ENCODE data around the gene CFAP73. TPM values are rescaled to one million over a fixed set of nuclear protein-coding genes. Genes with fewer than 3 reads are reported as not detected.

The CFAP73 gene
- total RNA-seq, 5 donors from 2014 or later (not counting 1 experiment from before 2014, with no cell fraction given), result 0.25 to 0.69 TPM; not detected in 3

GRCh38 chr12:113196582-113196981 is 47.1 kb downstream of the CFAP73 start:
- ChIA-PET CTCF (interaction anchor here in 1 of 2 donors (0.9 to 1.0 kb wide), 3 partner anchors 9 to 36 kb away, joined by 4 to 11 read pairs (median 6); no protein-coding TSS in a partner anchor), POLR2A (interaction anchor here in 1 of 2 donors (0.6 kb wide), 1 partner anchor 64 kb away, joined by 4 read pairs; no protein-coding TSS in a partner anchor)
- peaks cover 0 to 5% (median 3%) of the 10 kb centered on the region in 3 donors for H3K4me1 Mint-ChIP-seq
- H3K4me3 Mint-ChIP-seq, result no peak overlapping the region
- no peak for ATAC-seq (replicated peaks in 1 of 4)
- peaks cover 9% of the 10 kb centered on the region for H3K36me3 Mint-ChIP-seq
- no peaks in the 10 kb centered on the region for H3K9me3 Mint-ChIP-seq
- H3K27ac Mint-ChIP-seq, result no peak overlapping the region
- 87% methylated on average over 4 of the region's 7 CpGs for WGBS (ENCODE audit: insufficient coverage)
- no peaks in the 10 kb centered on the region for H3K9me3 ChIP-seq
- H3K4me1 ChIP-seq (ENCODE audit: control insufficient read depth in 1 of 2, extremely low read depth in 1 of 2, insufficient read depth in 2 of 2, low read length in 2 of 2), result no peaks in the 10 kb centered on the region
- H3K27me3 Mint-ChIP-seq, result no peaks in the 10 kb centered on the region
- no peak for DNase-seq
- no peaks in the 10 kb centered on the region for H3K27me3 ChIP-seq (replicated peaks in 1 of 2; ENCODE audit: control insufficient read depth in 2 of 2, extremely low read depth in 1 of 2, insufficient read depth in 2 of 2, low read length in 1 of 2)
- H3K4me3 ChIP-seq (ENCODE audit: control insufficient read depth in 1 of 2, extremely low read depth in 1 of 2, low read length in 1 of 2), result no peak overlapping the region
- H3K36me3 ChIP-seq (ENCODE audit: control insufficient read depth in 2 of 2, extremely low read depth in 1 of 2, insufficient read depth in 1 of 2, low read length in 1 of 2), result peaks cover under 1 to 11% of the 10 kb centered on the region in 2 donors
- H3K27ac ChIP-seq (ENCODE audit: low read length), result no peak overlapping the region

DNA sequence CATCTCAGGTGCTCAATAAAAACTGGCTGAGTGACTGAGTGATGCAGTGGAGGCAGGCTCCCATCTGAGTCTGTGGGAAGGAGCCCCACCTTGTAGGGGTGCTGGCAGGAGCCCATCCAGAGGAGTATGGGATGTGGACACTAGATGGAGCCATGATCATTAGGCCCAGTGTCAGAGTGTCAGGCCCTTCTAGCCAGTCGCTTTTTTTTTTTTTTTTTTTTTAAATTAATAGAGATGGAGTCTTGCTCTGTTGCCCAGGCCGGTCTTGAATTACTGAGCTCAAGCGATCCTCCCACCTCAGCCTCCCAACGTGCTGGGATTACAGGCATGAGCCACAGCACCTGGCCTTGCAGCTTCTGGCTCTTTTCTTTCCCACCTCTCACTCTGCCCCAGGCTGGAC is 47.5 kb downstream of the CFAP73 start:
- Mint-ChIP-seq H3K4me1 (peaks cover 0 to 5% (median 3%) of the 10 kb centered on the region in 3 donors), H3K4me3 (no peak overlapping the region), H3K27ac (no peak overlapping the region), H3K9me3 (no peaks in the 10 kb centered on the region), H3K36me3 (peaks cover 6% of the 10 kb centered on the region), H3K27me3 (no peaks in the 10 kb centered on the region)
- ChIA-PET POLR2A (interaction anchor here (0.6 to 0.7 kb wide), 3 partner anchors 63 to 96 kb away, joined by 4 to 13 read pairs (median 6); no protein-coding TSS in a partner anchor), CTCF (interaction anchor here (0.6 to 1.0 kb wide), 19 partner anchors 9 to 713 kb away, joined by 3 to 11 read pairs (median 6); partner anchors contain the start of gene RITA1 (in 1 of the 2))
- Histone ChIP-seq H3K4me1 (ENCODE audit: control insufficient read depth in 1 of 2, extremely low read depth in 1 of 2, insufficient read depth in 2 of 2, low read length in 2 of 2) (no peaks in the 10 kb centered on the region), H3K27ac (ENCODE audit: low read length) (no peak overlapping the region), H3K4me3 (ENCODE audit: control insufficient read depth in 1 of 2, extremely low read depth in 1 of 2, low read length in 1 of 2) (no peak overlapping the region), H3K27me3 (replicated peaks in 1 of 2; ENCODE audit: control insufficient read depth in 2 of 2, extremely low read depth in 1 of 2, insufficient read depth in 2 of 2, low read length in 1 of 2) (no peaks in the 10 kb centered on the region), H3K9me3 (no peaks in the 10 kb centered on the region), H3K36me3 (ENCODE audit: control insufficient read depth in 2 of 2, extremely low read depth in 1 of 2, insufficient read depth in 1 of 2, low read length in 1 of 2) (peaks cover 0 to 7% of the 10 kb centered on the region in 2 donors)
- peak in 31 of 35 experiments; percentile 21 to 80 (median 42) for DNase-seq
- ATAC-seq (replicated peaks in 1 of 4), result peak; percentile 87 to 99 (median 92)
- no CpG with 5 or more reads among the region's 4 CpGs for WGBS (ENCODE audit: insufficient coverage)

DNA sequence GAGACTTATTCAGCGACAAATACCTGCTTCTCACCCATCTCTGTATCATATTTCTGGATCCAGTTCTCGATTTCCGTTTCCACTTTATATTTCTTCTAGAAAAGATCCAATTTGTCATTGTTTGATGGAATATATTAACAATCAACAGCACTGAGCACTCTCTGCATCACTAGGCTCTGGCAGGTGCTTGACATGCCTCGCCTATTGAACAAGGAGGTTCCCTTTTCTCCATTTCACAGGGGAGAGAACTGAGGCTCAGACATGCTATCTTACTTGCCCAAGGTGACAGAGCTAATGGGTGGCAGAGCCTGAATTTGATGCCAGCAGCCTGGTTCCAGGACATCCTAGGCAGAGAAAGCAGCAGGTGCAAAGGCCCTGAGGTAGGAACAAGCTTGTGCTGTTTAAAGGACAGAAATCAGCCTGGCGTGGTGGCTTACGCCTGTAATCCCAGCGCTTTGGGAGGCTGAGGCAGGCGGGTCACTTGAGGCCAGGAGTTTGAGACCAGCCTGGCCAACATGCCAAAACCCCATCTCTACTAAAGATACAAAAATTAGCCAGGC is 48.1 kb downstream of the CFAP73 start:
- H3K27ac ChIP-seq (ENCODE audit: low read length), result no peak overlapping the region
- Mint-ChIP-seq H3K4me1 (peaks cover 0 to 5% (median 3%) of the 10 kb centered on the region in 3 donors), H3K9me3 (no peaks in the 10 kb centered on the region), H3K27ac (no peak overlapping the region), H3K4me3 (no peak overlapping the region), H3K36me3 (peaks cover under 1% of the 10 kb centered on the region), H3K27me3 (no peaks in the 10 kb centered on the region)
- H3K4me1 ChIP-seq (ENCODE audit: control insufficient read depth in 1 of 2, extremely low read depth in 1 of 2, insufficient read depth in 2 of 2, low read length in 2 of 2), result no peaks in the 10 kb centered on the region
- H3K9me3 ChIP-seq, result no peaks in the 10 kb centered on the region
- ATAC-seq (replicated peaks in 1 of 4) (no peak), DNase-seq (no peak)
- ChIA-PET CTCF (interaction anchor here (0.6 to 1.0 kb wide), 19 partner anchors 8 to 713 kb away, joined by 3 to 11 read pairs (median 6); partner anchors contain the start of gene RITA1 (in 1 of the 2)), POLR2A (interaction anchor here (0.6 to 0.7 kb wide), 2 partner anchors 63 to 96 kb away, joined by 6 to 13 read pairs; no protein-coding TSS in a partner anchor)
- peaks cover 0 to 3% of the 10 kb centered on the region in 2 donors for H3K36me3 ChIP-seq (ENCODE audit: control insufficient read depth in 2 of 2, extremely low read depth in 1 of 2, insufficient read depth in 1 of 2, low read length in 1 of 2)
- no peaks in the 10 kb centered on the region for H3K27me3 ChIP-seq (replicated peaks in 1 of 2; ENCODE audit: control insufficient read depth in 2 of 2, extremely low read depth in 1 of 2, insufficient read depth in 2 of 2, low read length in 1 of 2)
- 100% methylated on average over 4 of the region's 8 CpGs for WGBS (ENCODE audit: insufficient coverage)
- no peak overlapping the region for H3K4me3 ChIP-seq (ENCODE audit: control insufficient read depth in 1 of 2, extremely low read depth in 1 of 2, low read length in 1 of 2)

GRCh38 chr12:113198296-113198695 is 48.8 kb downstream of the CFAP73 start:
- ChIA-PET CTCF (no interaction called here), POLR2A (no interaction called here)
- Histone ChIP-seq H3K27me3 (replicated peaks in 1 of 2; ENCODE audit: control insufficient read depth in 2 of 2, extremely low read depth in 1 of 2, insufficient read depth in 2 of 2, low read length in 1 of 2) (no peaks in the 10 kb centered on the region), H3K4me3 (ENCODE audit: control insufficient read depth in 1 of 2, extremely low read depth in 1 of 2, low read length in 1 of 2) (no peak overlapping the region), H3K4me1 (ENCODE audit: control insufficient read depth in 1 of 2, extremely low read depth in 1 of 2, insufficient read depth in 2 of 2, low read length in 2 of 2) (no peaks in the 10 kb centered on the region), H3K36me3 (ENCODE audit: control insufficient read depth in 2 of 2, extremely low read depth in 1 of 2, insufficient read depth in 1 of 2, low read length in 1 of 2) (no peaks in the 10 kb centered on the region), H3K9me3 (no peaks in the 10 kb centered on the region), H3K27ac (ENCODE audit: low read length) (no peak overlapping the region)
- no peak overlapping the region for H3K4me3 Mint-ChIP-seq
- no peaks in the 10 kb centered on the region for H3K36me3 Mint-ChIP-seq
- 100% methylated on average over 1 of the region's 1 CpG for WGBS (ENCODE audit: insufficient coverage)
- DNase-seq (no peak), ATAC-seq (replicated peaks in 1 of 4) (no peak)
- no peaks in the 10 kb centered on the region for H3K27me3 Mint-ChIP-seq
- H3K4me1 Mint-ChIP-seq, result peaks cover 0 to 5% (median 3%) of the 10 kb centered on the region in 3 donors
- no peaks in the 10 kb centered on the region for H3K9me3 Mint-ChIP-seq
- H3K27ac Mint-ChIP-seq, result no peak overlapping the region

DNA sequence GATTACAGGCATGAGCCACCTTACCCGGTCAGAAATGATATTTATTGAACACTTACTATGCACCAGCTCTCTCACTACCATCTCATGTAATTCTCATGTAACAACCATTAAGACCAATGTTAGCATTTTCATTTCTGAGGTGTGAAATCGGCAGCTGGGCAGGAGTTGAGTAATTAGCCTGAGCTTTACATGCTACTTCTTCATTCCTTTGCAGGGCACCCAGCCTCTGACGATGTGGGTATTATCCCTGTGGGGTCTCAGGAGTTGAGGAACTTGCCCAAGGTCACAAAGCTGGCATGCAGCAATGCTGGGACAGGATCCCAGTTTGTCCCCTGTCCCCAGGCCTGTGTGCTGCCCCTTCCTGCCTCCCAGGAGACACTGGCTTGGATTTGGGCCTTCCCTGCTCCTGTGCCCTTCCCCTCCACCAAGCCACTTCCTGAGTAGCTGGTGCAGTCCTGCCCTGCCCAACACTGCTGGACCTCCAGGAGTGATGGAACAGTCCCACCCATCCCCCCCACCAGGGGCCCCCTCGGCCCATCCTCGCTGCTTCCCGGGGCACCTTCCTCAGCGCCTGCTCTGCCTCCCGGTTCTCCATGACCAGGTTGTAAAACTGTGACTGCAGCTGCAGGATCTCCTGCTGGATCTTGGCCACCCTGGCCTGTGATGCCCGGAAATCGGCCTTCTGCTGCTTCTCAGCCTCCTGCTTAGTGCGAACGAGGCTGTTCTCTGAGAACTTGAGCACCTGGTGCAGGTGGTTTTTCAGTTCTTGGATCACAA is 50.7 kb downstream of the CFAP73 start:
- no peaks in the 10 kb centered on the region for H3K4me1 ChIP-seq (ENCODE audit: control insufficient read depth in 1 of 2, extremely low read depth in 1 of 2, insufficient read depth in 2 of 2, low read length in 2 of 2)
- Mint-ChIP-seq H3K27ac (no peak overlapping the region), H3K4me3 (no peak overlapping the region), H3K36me3 (no peaks in the 10 kb centered on the region), H3K4me1 (peaks cover 0 to 5% (median 0%) of the 10 kb centered on the region in 3 donors), H3K27me3 (no peaks in the 10 kb centered on the region), H3K9me3 (no peaks in the 10 kb centered on the region)
- H3K36me3 ChIP-seq (ENCODE audit: control insufficient read depth in 2 of 2, extremely low read depth in 1 of 2, insufficient read depth in 1 of 2, low read length in 1 of 2), result no peaks in the 10 kb centered on the region
- H3K27ac ChIP-seq (ENCODE audit: low read length), result no peak overlapping the region
- no peak for ATAC-seq (replicated peaks in 1 of 4)
- ChIA-PET CTCF (interaction anchor here in 1 of 2 donors (0.5 to 0.7 kb wide), 2 partner anchors 103 to 113 kb away, joined by 3 read pairs; no protein-coding TSS in a partner anchor), POLR2A (no interaction called here)
- no peak overlapping the region for H3K4me3 ChIP-seq (ENCODE audit: control insufficient read depth in 1 of 2, extremely low read depth in 1 of 2, low read length in 1 of 2)
- no peaks in the 10 kb centered on the region for H3K27me3 ChIP-seq (replicated peaks in 1 of 2; ENCODE audit: control insufficient read depth in 2 of 2, extremely low read depth in 1 of 2, insufficient read depth in 2 of 2, low read length in 1 of 2)
- WGBS (ENCODE audit: insufficient coverage), result 95% methylated on average over 11 of the region's 12 CpGs
- no peaks in the 10 kb centered on the region for H3K9me3 ChIP-seq
- DNase-seq, result no peak
